ENCODE data around the gene ZNF358.
A peak's percentile ranks its signal among the peaks of the same experiment; 100 is the strongest.

Gene ZNF358

GRCh38 chr19:7529610-7530490 is 13.9 kb downstream of the ZNF358 start:
- Histone ChIP-seq H3K4me1 (ENCODE audit: insufficient read depth, low read length, severe bottlenecking) (peaks cover 5% of the 10 kb centered on the region), H3K9me3 (ENCODE audit: low read length) (no peaks in the 10 kb centered on the region), H3K9me2 (ENCODE audit: low read depth, low read length) (no peaks in the 10 kb centered on the region), H3K79me2 (ENCODE audit: insufficient read depth, low read length) (no peaks in the 10 kb centered on the region), H3K27me3 (ENCODE audit: insufficient read depth, low read length) (no peaks in the 10 kb centered on the region), H3K4me3 (ENCODE audit: low read depth, low read length, poor library complexity, severe bottlenecking) (no peak overlapping the region), H3K27ac (ENCODE audit: low read depth, low read length, poor library complexity, severe bottlenecking) (no peak overlapping the region), H3F3A (ENCODE audit: insufficient read depth, low read length) (no peaks in the 10 kb centered on the region), H3K4me2 (ENCODE audit: low read length) (no peak overlapping the region), H3K36me3 (ENCODE audit: insufficient read depth, low read length) (no peaks in the 10 kb centered on the region; the same call in 1 of the 2 replicates), H4K20me1 (ENCODE audit: insufficient read depth, low read length) (no peaks in the 10 kb centered on the region), H3K9ac (ENCODE audit: low read length) (no peak overlapping the region), H2AFZ (ENCODE audit: low read length) (no peak overlapping the region)
- no peak for TF ChIP-seq CTCF (IDR thresholded peaks at IDR 0.05; ENCODE audit: low read length)
- no peak for TF ChIP-seq EZH2 (IDR thresholded peaks at IDR 0.05; ENCODE audit: borderline replicate concordance, low read length)

GRCh38 chr19:7533281-7533885 is 17.5 kb downstream of the ZNF358 start:
- Histone ChIP-seq H2AFZ (ENCODE audit: low read length) (no peak overlapping the region; the same call in 1 of the 2 replicates), H3K9me2 (ENCODE audit: low read depth, low read length) (no peaks in the 10 kb centered on the region), H3K4me2 (ENCODE audit: low read length) (peak overlapping the region; percentile 51), H3K4me1 (ENCODE audit: insufficient read depth, low read length, severe bottlenecking) (peaks cover 13% of the 10 kb centered on the region), H3K79me2 (ENCODE audit: insufficient read depth, low read length) (no peaks in the 10 kb centered on the region), H3K27ac (ENCODE audit: low read depth, low read length, poor library complexity, severe bottlenecking) (no peak overlapping the region), H3K4me3 (ENCODE audit: low read depth, low read length, poor library complexity, severe bottlenecking) (peak overlapping the region; percentile 68), H3K9me3 (ENCODE audit: low read length) (no peaks in the 10 kb centered on the region), H4K20me1 (ENCODE audit: insufficient read depth, low read length) (no peaks in the 10 kb centered on the region), H3F3A (ENCODE audit: insufficient read depth, low read length) (no peaks in the 10 kb centered on the region), H3K9ac (ENCODE audit: low read length) (peak overlapping the region; percentile 36; the same call in 1 of the 2 replicates), H3K36me3 (ENCODE audit: insufficient read depth, low read length) (peaks cover 8% of the 10 kb centered on the region), H3K27me3 (ENCODE audit: insufficient read depth, low read length) (no peaks in the 10 kb centered on the region)
- no peak for TF ChIP-seq CTCF (IDR thresholded peaks at IDR 0.05; ENCODE audit: low read length)
- no peak for TF ChIP-seq EZH2 (IDR thresholded peaks at IDR 0.05; ENCODE audit: borderline replicate concordance, low read length)

GRCh38 chr19:7533925-7534480 is 18.1 kb downstream of the ZNF358 start:
- Histone ChIP-seq H4K20me1 (ENCODE audit: insufficient read depth, low read length) (no peaks in the 10 kb centered on the region), H3K9ac (ENCODE audit: low read length) (peak overlapping the region; percentile 66; the same call in 1 of the 2 replicates), H3K9me3 (ENCODE audit: low read length) (no peaks in the 10 kb centered on the region), H3K79me2 (ENCODE audit: insufficient read depth, low read length) (no peaks in the 10 kb centered on the region), H3K4me1 (ENCODE audit: insufficient read depth, low read length, severe bottlenecking) (peaks cover 13% of the 10 kb centered on the region), H2AFZ (ENCODE audit: low read length) (no peak overlapping the region; the same call in 1 of the 2 replicates), H3K36me3 (ENCODE audit: insufficient read depth, low read length) (peaks cover 14% of the 10 kb centered on the region), H3F3A (ENCODE audit: insufficient read depth, low read length) (no peaks in the 10 kb centered on the region), H3K4me2 (ENCODE audit: low read length) (peak overlapping the region; percentile 81), H3K4me3 (ENCODE audit: low read depth, low read length, poor library complexity, severe bottlenecking) (peak overlapping the region; percentile 68), H3K27me3 (ENCODE audit: insufficient read depth, low read length) (no peaks in the 10 kb centered on the region), H3K9me2 (ENCODE audit: low read depth, low read length) (no peaks in the 10 kb centered on the region), H3K27ac (ENCODE audit: low read depth, low read length, poor library complexity, severe bottlenecking) (no peak overlapping the region)
- TF ChIP-seq CTCF (IDR thresholded peaks at IDR 0.05; ENCODE audit: low read length), result no peak
- TF ChIP-seq EZH2 (IDR thresholded peaks at IDR 0.05; ENCODE audit: borderline replicate concordance, low read length), result no peak
